ENCODE measurements around the gene PREX1.
"Not testable (repeated sequence)": the region's sequence is repeated elsewhere in the genome, so short reads cannot be mapped to it uniquely, and the experiment has no call there.

Gene PREX1

GRCh38 chr20:48846516-48847492 is 19.0 kb upstream of the PREX1 start:
- H3K79me2 ChIP-seq (ENCODE audit: insufficient read depth, low read depth) = no peaks in the 10 kb centered on the region
- no peak overlapping the region for H3K27ac ChIP-seq
- H3K4me2 ChIP-seq = no peak overlapping the region
- H4K20me1 ChIP-seq (ENCODE audit: insufficient read depth) = no peaks in the 10 kb centered on the region
- H3K4me1 ChIP-seq (ENCODE audit: low read depth, poor library complexity, severe bottlenecking) = no peaks in the 10 kb centered on the region
- H3K36me3 ChIP-seq (ENCODE audit: insufficient read depth) = no peaks in the 10 kb centered on the region
- TF ChIP-seq, protein P1, sequence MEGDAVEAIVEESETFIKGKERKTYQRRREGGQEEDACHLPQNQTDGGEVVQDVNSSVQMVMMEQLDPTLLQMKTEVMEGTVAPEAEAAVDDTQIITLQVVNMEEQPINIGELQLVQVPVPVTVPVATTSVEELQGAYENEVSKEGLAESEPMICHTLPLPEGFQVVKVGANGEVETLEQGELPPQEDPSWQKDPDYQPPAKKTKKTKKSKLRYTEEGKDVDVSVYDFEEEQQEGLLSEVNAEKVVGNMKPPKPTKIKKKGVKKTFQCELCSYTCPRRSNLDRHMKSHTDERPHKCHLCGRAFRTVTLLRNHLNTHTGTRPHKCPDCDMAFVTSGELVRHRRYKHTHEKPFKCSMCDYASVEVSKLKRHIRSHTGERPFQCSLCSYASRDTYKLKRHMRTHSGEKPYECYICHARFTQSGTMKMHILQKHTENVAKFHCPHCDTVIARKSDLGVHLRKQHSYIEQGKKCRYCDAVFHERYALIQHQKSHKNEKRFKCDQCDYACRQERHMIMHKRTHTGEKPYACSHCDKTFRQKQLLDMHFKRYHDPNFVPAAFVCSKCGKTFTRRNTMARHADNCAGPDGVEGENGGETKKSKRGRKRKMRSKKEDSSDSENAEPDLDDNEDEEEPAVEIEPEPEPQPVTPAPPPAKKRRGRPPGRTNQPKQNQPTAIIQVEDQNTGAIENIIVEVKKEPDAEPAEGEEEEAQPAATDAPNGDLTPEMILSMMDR (conservative IDR thresholded peaks at IDR 0.05; ENCODE audit: low read depth, low read length) = no peak
- no peak overlapping the region for H3K9ac ChIP-seq
- H3K4me3 ChIP-seq (IDR thresholded peaks at IDR 0.05; ENCODE audit: insufficient read depth, low read depth, low read length) = no peak overlapping the region
- H3K27me3 ChIP-seq (ENCODE audit: insufficient read depth, low read depth) = no peaks in the 10 kb centered on the region
- H2AFZ ChIP-seq (ENCODE audit: low read depth) = no peak overlapping the region

DNA sequence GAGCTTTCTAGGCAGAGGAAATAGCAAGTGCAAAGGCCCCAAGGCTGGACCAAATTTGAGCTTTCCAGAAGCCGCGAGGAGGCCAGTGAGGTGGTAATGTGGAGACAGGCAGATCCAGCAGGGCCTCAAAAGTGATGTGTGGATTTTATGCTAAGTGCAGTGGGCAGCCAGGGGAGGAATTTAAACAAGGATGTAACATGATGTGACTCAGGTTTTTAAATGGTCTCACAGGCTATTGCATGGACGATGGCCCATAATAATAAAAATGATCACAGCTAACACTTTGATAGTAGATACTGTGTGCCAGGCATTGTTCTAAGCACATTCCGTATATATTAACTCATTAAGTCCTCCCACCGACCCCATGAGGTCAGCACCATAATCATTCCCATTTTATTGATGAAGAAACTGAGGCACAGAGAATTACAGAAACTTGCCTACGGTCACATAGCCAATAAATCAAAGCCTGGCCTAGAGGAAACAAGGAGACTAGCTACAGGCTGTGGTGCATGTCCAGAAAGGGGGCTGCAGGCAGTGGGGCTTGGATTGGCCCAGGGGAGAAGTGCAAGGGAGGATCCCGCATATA is 18.0 kb upstream of the PREX1 start:
- Histone ChIP-seq H3K4me2 (no peak overlapping the region), H2AFZ (ENCODE audit: low read depth) (no peak overlapping the region), H3K27ac (no peak overlapping the region), H4K20me1 (ENCODE audit: insufficient read depth) (no peaks in the 10 kb centered on the region), H3K9ac (no peak overlapping the region), H3K4me1 (ENCODE audit: low read depth, poor library complexity, severe bottlenecking) (no peaks in the 10 kb centered on the region), H3K4me3 (IDR thresholded peaks at IDR 0.05; ENCODE audit: insufficient read depth, low read depth, low read length) (no peak overlapping the region), H3K27me3 (ENCODE audit: insufficient read depth, low read depth) (no peaks in the 10 kb centered on the region), H3K79me2 (ENCODE audit: insufficient read depth, low read depth) (no peaks in the 10 kb centered on the region), H3K36me3 (ENCODE audit: insufficient read depth) (no peaks in the 10 kb centered on the region)
- TF ChIP-seq, protein P1 (conservative IDR thresholded peaks at IDR 0.05; ENCODE audit: low read depth, low read length) = no peak

DNA sequence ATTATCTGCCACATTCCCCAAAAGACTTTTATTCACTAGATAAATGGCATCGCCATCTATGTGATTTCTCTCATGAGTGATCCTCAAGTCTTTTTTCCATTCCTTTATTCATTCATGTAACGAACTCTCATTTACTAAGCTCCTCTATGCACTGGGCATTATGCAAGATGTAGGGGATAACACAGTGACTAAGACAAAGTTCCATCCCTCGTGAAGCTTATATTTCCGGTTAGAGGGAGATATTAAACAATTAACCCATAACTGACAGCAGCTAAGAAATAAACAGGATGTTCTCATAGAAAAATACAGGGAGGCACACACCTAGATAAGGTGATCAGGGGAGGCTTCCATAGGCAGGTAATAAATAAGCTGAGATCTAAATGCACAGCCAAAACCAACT is 17.2 kb upstream of the PREX1 start:
- H3K79me2 ChIP-seq (ENCODE audit: insufficient read depth, low read depth) = no peaks in the 10 kb centered on the region
- H3K36me3 ChIP-seq (ENCODE audit: insufficient read depth) = no peaks in the 10 kb centered on the region
- no peaks in the 10 kb centered on the region for H3K27me3 ChIP-seq (ENCODE audit: insufficient read depth, low read depth)
- H3K4me3 ChIP-seq (IDR thresholded peaks at IDR 0.05; ENCODE audit: insufficient read depth, low read depth, low read length) = no peak overlapping the region
- H3K4me1 ChIP-seq (ENCODE audit: low read depth, poor library complexity, severe bottlenecking) = no peaks in the 10 kb centered on the region
- H3K4me2 ChIP-seq = no peak overlapping the region
- no peaks in the 10 kb centered on the region for H4K20me1 ChIP-seq (ENCODE audit: insufficient read depth)
- no peak overlapping the region for H3K9ac ChIP-seq
- TF ChIP-seq, protein P1 (conservative IDR thresholded peaks at IDR 0.05; ENCODE audit: low read depth, low read length) = no peak
- no peak overlapping the region for H2AFZ ChIP-seq (ENCODE audit: low read depth)
- H3K27ac ChIP-seq = no peak overlapping the region

GRCh38 chr20:48843896-48844295 is 16.1 kb upstream of the PREX1 start:
- H2AFZ ChIP-seq (ENCODE audit: low read depth); H3K27me3 ChIP-seq (ENCODE audit: insufficient read depth, low read depth); H4K20me1 ChIP-seq (ENCODE audit: insufficient read depth); H3K9ac ChIP-seq; H3K36me3 ChIP-seq (ENCODE audit: insufficient read depth); H3K4me2 ChIP-seq; H3K79me2 ChIP-seq (ENCODE audit: insufficient read depth, low read depth); H3K4me1 ChIP-seq (ENCODE audit: low read depth, poor library complexity, severe bottlenecking); H3K27ac ChIP-seq; H3K4me3 ChIP-seq (IDR thresholded peaks at IDR 0.05; ENCODE audit: insufficient read depth, low read depth, low read length): not testable (repeated sequence)
